Upper lobe of left lung (tissue), 6 donors: ENCODE data around the gene TRIM29. TPM values are rescaled to one million over a fixed set of nuclear protein-coding genes. Genes with fewer than 3 reads are reported as not detected.

Experiments used
- ATAC-seq, 2 donors: fragments of 200-7000 bp; cut with Tn5 transposase; one replicate each; pipeline ENCODE4 v1.9.1; 2022; ENCODE audit warnings: mild to moderate bottlenecking in 2 of 2, moderate library complexity in 2 of 2; ENCODE audit not compliant: low FRiP score in 2 of 2
- DNase-seq, 2 donors: peaks; one replicate each; pipeline ENCODE4 v3.0.0-alpha.2; 2019 to 2020
- H3K27ac ChIP-seq, 4 donors: fragments of 200-600 bp; sonication (generic); one replicate each; pipeline ENCODE4 v1.5.1; 2016 to 2019
- H3K27me3 ChIP-seq, 4 donors: fragments of 200-600 bp; sonication (generic); one replicate each; pipeline ENCODE4 v1.5.1; 2017 to 2019
- H3K36me3 ChIP-seq, 4 donors: fragments of 200-600 bp; sonication (generic); one replicate each; pipeline ENCODE4 v1.5.1; 2016 to 2019
- H3K4me1 ChIP-seq, 4 donors: fragments of 200-600 bp; sonication (generic); one replicate each; pipeline ENCODE4 v1.5.1; 2018 to 2019
- H3K4me3 ChIP-seq, 4 donors: fragments of 200-600 bp; sonication (generic); one replicate each; pipeline ENCODE4 v1.5.1; 2017 to 2019; ENCODE audit warnings: mild to moderate bottlenecking in 2 of 4, moderate library complexity in 1 of 4
- H3K9me3 ChIP-seq, 4 donors: fragments of 200-600 bp; sonication (generic); one replicate each; pipeline ENCODE4 v1.5.1; 2018 to 2019
- CTCF ChIP-seq, 6 experiments: fragments of 450-650 bp in 4 of 6; fragments of 200-600 bp in 2 of 6; sonication (generic) in 2 of 6; IDR thresholded peaks; one replicate each; pipeline ENCODE4 v1.5.1; 2016 to 2019; ENCODE audit warnings: antibody characterized with exemption in 6 of 6
- EP300 ChIP-seq, 4 donors: sonication (generic); formaldehyde crosslinking; IDR thresholded peaks; one replicate each; pipeline ENCODE4 v1.5.1; 2017; ENCODE audit warnings: antibody characterized with exemption in 4 of 4, control low read depth in 2 of 4
- POLR2A ChIP-seq, 4 donors: fragments of 450-650 bp; IDR thresholded peaks; one replicate each; pipeline ENCODE4 v1.5.1; 2016 to 2017; ENCODE audit warnings: antibody characterized with exemption in 4 of 4, mild to moderate bottlenecking in 2 of 4
- POLR2AphosphoS5 ChIP-seq, 2 donors: sonication (generic); formaldehyde crosslinking; IDR thresholded peaks; one replicate each; pipeline ENCODE4 v1.5.1; 2017; ENCODE audit warnings: antibody characterized with exemption in 2 of 2
- WGBS, 2 donors: methylation state at CpG; one replicate each; pipeline ENCODE4 v1.1.5; 2017 to 2018; 5-methylcytosine and 5-hydroxymethylcytosine counted together
- total RNA-seq, 6 donors: library from RNA; depleted of rRNA in 4 of 6; stranded (reverse); fragments of >200 nt in 4 of 6; gene quantifications; one replicate each; pipeline versions ENCODE4 v1.1.0 to v1.2.1, GENCODE V29; 2016 to 2021
- donor health status: DM: no; HTN: no; CAD: no; lungs with moderate emphysema.
- donor health status: DM: no; HTN: yes; CAD: no; lungs with severe emphysema.

TRIM29 gene
- total RNA-seq, 6 donors from 2014 or later = 2.3 to 36.7 (median 8.4) TPM

GRCh38 chr11:120124355-120124754 lies 13.6 kb downstream of the TRIM29 start:
- ATAC-seq (no peak), DNase-seq (no peak)
- TF ChIP-seq POLR2A (IDR thresholded peaks at IDR 0.05) = no peak
- WGBS, 2 donors = 77 to 83% methylated on average over 10 to 14 of the region's 14 CpGs
- Histone ChIP-seq H3K4me3 (no peak overlapping the region), H3K27me3 (no peaks in the 10 kb centered on the region), H3K9me3 (no peaks in the 10 kb centered on the region), H3K27ac (no peak overlapping the region), H3K36me3 (no peaks in the 10 kb centered on the region), H3K4me1 (peaks cover 0 to 13% (median 6%) of the 10 kb centered on the region in 4 donors)

GRCh38 chr11:120123946-120124345 lies 14.0 kb downstream of the TRIM29 start:
- Histone ChIP-seq H3K27me3 (no peaks in the 10 kb centered on the region), H3K27ac (no peak overlapping the region), H3K4me1 (peaks cover 0 to 13% (median 6%) of the 10 kb centered on the region in 4 donors), H3K36me3 (no peaks in the 10 kb centered on the region), H3K9me3 (no peaks in the 10 kb centered on the region), H3K4me3 (no peak overlapping the region)
- WGBS, 2 donors = 77 to 92% methylated on average over 8 to 10 of the region's 13 CpGs
- no peak for ATAC-seq
- TF ChIP-seq POLR2AphosphoS5 (IDR thresholded peaks at IDR 0.05) (no peak), POLR2A (IDR thresholded peaks at IDR 0.05) (no peak), EP300 (IDR thresholded peaks at IDR 0.05) (no peak), CTCF (IDR thresholded peaks at IDR 0.05) (no peak)
- no peak for DNase-seq

GRCh38 chr11:120122924-120123683 lies 14.8 kb downstream of the TRIM29 start:
- no peaks in the 10 kb centered on the region for H3K36me3 ChIP-seq
- DNase-seq (no peak), ATAC-seq (no peak)
- H3K27me3 ChIP-seq = no peaks in the 10 kb centered on the region
- peaks cover 0 to 13% (median 6%) of the 10 kb centered on the region in 4 donors for H3K4me1 ChIP-seq
- no peak for TF ChIP-seq POLR2AphosphoS5 (IDR thresholded peaks at IDR 0.05)
- no peak for TF ChIP-seq CTCF (IDR thresholded peaks at IDR 0.05)
- no peak for TF ChIP-seq POLR2A (IDR thresholded peaks at IDR 0.05)
- TF ChIP-seq EP300 (IDR thresholded peaks at IDR 0.05) = no peak
- peak overlapping the region in 3 of 4 donors; percentile 23 to 43 (median 38) for H3K27ac ChIP-seq
- WGBS, 2 donors = 68 to 71% methylated on average over 10 to 12 of the region's 12 CpGs
- no peak overlapping the region for H3K4me3 ChIP-seq
- no peaks in the 10 kb centered on the region for H3K9me3 ChIP-seq

- Histone ChIP-seq H3K36me3 (no peaks in the 10 kb centered on the region), H3K27me3 (no peaks in the 10 kb centered on the region), H3K27ac (peak overlapping the region; percentile 38 to 66 (median 43)), H3K4me1 (peaks cover 0 to 13% (median 6%) of the 10 kb centered on the region in 4 donors), H3K9me3 (no peaks in the 10 kb centered on the region), H3K4me3 (no peak overlapping the region)
- no peak for TF ChIP-seq CTCF (IDR thresholded peaks at IDR 0.05)
- TF ChIP-seq POLR2AphosphoS5 (IDR thresholded peaks at IDR 0.05) = no peak
- no peak for TF ChIP-seq POLR2A (IDR thresholded peaks at IDR 0.05)
- no peak for TF ChIP-seq EP300 (IDR thresholded peaks at IDR 0.05)
- peak; percentile 33 to 80 for ATAC-seq
- DNase-seq = peak in 1 of 2 donors; percentile 60
- WGBS, 2 donors = 44 to 48% methylated on average over 3 to 7 of the region's 9 CpGs
These were observed 15.9 kb downstream of the TRIM29 start for GRCh38 chr11:120121914-120122473.

GRCh38 chr11:120121336-120121735 lies 16.6 kb downstream of the TRIM29 start:
- H3K9me3 ChIP-seq = no peaks in the 10 kb centered on the region
- 56 to 75% methylated on average over 2 to 3 of the region's 3 CpGs for WGBS, 2 donors
- H3K36me3 ChIP-seq = no peaks in the 10 kb centered on the region
- TF ChIP-seq POLR2A (IDR thresholded peaks at IDR 0.05) = no peak
- no peak for TF ChIP-seq POLR2AphosphoS5 (IDR thresholded peaks at IDR 0.05)
- peak in 1 of 2 donors; percentile 1 for ATAC-seq
- DNase-seq = no peak
- H3K4me1 ChIP-seq = peaks cover 0 to 13% (median 6%) of the 10 kb centered on the region in 4 donors
- peak overlapping the region; percentile 14 to 57 (median 43) for H3K27ac ChIP-seq
- H3K4me3 ChIP-seq = no peak overlapping the region
- no peaks in the 10 kb centered on the region for H3K27me3 ChIP-seq
